ENCODE measurements around the gene NFATC4.

DNA sequence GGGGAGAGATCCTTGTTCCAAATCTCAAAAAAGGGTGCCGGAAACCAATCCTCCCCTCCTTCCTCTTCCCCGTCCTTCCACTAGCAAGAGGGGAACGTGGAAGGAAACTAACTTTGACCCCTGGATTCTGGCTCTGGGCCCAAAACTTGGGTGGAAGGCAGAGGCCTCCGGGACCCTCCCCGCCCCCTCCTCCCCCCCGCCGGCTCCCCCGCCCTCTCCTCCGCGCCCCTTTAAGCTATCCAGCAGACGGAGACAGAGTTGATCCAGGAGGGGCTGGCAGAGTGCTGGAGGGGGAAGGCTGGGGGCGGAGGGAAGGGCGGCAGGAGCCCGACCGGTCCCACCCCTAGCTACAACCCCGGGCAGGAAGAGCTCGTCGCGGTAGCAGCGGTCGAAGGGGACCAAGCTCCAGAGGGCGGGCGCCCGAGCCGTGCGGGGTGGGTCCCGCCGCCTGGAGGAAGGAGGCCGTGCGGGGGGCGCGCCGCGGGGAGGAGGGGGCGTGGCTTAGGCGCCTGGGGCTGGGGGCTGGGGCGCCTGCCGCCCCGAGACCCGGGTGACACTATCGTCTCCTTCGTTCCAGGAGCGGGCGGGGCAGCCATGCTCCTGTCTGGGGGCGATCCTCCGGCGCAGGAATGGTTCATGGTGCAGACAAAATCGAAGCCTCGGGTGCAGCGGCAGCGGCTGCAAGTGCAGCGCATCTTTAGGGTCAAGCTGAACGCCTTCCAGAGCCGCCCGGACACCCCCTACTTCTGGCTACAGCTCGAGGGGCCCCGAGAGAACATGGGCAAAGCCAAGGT is 30.9 kb downstream of the NFATC4 start, which contains the start of gene NYNRIN:
- TF ChIP-seq, protein P1, sequence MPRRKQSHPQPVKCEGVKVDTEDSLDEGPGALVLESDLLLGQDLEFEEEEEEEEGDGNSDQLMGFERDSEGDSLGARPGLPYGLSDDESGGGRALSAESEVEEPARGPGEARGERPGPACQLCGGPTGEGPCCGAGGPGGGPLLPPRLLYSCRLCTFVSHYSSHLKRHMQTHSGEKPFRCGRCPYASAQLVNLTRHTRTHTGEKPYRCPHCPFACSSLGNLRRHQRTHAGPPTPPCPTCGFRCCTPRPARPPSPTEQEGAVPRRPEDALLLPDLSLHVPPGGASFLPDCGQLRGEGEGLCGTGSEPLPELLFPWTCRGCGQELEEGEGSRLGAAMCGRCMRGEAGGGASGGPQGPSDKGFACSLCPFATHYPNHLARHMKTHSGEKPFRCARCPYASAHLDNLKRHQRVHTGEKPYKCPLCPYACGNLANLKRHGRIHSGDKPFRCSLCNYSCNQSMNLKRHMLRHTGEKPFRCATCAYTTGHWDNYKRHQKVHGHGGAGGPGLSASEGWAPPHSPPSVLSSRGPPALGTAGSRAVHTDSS (tag by site-specific recombination; IDR thresholded peaks at IDR 0.05), result no peak
- TF ChIP-seq KLF10 (tag by site-specific recombination; IDR thresholded peaks at IDR 0.05), result no peak
- no peak for TF ChIP-seq ZNF184 (tag by site-specific recombination; IDR thresholded peaks at IDR 0.05)
- no peak for TF ChIP-seq ZNF596 (tag by site-specific recombination; IDR thresholded peaks at IDR 0.05)
- TF ChIP-seq, protein P2, sequence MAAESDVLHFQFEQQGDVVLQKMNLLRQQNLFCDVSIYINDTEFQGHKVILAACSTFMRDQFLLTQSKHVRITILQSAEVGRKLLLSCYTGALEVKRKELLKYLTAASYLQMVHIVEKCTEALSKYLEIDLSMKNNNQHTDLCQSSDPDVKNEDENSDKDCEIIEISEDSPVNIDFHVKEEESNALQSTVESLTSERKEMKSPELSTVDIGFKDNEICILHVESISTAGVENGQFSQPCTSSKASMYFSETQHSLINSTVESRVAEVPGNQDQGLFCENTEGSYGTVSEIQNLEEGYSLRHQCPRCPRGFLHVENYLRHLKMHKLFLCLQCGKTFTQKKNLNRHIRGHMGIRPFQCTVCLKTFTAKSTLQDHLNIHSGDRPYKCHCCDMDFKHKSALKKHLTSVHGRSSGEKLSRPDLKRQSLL (tag by site-specific recombination; IDR thresholded peaks at IDR 0.05), result no peak
- TF ChIP-seq, protein P3, sequence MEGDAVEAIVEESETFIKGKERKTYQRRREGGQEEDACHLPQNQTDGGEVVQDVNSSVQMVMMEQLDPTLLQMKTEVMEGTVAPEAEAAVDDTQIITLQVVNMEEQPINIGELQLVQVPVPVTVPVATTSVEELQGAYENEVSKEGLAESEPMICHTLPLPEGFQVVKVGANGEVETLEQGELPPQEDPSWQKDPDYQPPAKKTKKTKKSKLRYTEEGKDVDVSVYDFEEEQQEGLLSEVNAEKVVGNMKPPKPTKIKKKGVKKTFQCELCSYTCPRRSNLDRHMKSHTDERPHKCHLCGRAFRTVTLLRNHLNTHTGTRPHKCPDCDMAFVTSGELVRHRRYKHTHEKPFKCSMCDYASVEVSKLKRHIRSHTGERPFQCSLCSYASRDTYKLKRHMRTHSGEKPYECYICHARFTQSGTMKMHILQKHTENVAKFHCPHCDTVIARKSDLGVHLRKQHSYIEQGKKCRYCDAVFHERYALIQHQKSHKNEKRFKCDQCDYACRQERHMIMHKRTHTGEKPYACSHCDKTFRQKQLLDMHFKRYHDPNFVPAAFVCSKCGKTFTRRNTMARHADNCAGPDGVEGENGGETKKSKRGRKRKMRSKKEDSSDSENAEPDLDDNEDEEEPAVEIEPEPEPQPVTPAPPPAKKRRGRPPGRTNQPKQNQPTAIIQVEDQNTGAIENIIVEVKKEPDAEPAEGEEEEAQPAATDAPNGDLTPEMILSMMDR (tag by site-specific recombination; IDR thresholded peaks at IDR 0.05), result no peak
- TF ChIP-seq ZBTB7A (tag by site-specific recombination; IDR thresholded peaks at IDR 0.05; ENCODE audit: low read depth), result no peak
- TF ChIP-seq ZNF792 (tag by site-specific recombination; IDR thresholded peaks at IDR 0.05), result no peak
- TF ChIP-seq, protein P4, sequence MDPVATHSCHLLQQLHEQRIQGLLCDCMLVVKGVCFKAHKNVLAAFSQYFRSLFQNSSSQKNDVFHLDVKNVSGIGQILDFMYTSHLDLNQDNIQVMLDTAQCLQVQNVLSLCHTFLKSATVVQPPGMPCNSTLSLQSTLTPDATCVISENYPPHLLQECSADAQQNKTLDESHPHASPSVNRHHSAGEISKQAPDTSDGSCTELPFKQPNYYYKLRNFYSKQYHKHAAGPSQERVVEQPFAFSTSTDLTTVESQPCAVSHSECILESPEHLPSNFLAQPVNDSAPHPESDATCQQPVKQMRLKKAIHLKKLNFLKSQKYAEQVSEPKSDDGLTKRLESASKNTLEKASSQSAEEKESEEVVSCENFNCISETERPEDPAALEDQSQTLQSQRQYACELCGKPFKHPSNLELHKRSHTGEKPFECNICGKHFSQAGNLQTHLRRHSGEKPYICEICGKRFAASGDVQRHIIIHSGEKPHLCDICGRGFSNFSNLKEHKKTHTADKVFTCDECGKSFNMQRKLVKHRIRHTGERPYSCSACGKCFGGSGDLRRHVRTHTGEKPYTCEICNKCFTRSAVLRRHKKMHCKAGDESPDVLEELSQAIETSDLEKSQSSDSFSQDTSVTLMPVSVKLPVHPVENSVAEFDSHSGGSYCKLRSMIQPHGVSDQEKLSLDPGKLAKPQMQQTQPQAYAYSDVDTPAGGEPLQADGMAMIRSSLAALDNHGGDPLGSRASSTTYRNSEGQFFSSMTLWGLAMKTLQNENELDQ (tag by site-specific recombination; IDR thresholded peaks at IDR 0.05; ENCODE audit: low read depth), result no peak
- TF ChIP-seq MEIS1 (CRISPR knock-in tag; IDR thresholded peaks at IDR 0.05; ENCODE audit: borderline replicate concordance), result no peak
- TF ChIP-seq ZNF777 (tag by site-specific recombination; IDR thresholded peaks at IDR 0.05; ENCODE audit: borderline replicate concordance), result no peak
- TF ChIP-seq, protein P5, sequence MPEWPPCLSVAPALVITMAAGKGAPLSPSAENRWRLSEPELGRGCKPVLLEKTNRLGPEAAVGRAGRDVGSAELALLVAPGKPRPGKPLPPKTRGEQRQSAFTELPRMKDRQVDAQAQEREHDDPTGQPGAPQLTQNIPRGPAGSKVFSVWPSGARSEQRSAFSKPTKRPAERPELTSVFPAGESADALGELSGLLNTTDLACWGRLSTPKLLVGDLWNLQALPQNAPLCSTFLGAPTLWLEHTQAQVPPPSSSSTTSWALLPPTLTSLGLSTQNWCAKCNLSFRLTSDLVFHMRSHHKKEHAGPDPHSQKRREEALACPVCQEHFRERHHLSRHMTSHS (tag by site-specific recombination; IDR thresholded peaks at IDR 0.05), result no peak
- no peak for TF ChIP-seq ZNF324 (tag by site-specific recombination; IDR thresholded peaks at IDR 0.05)

Measured in HEK293 (cell line).